ENCODE data around the gene EEF1AKMT4. TPM values are rescaled to one million over a fixed set of nuclear protein-coding genes. Genes with fewer than 3 reads are reported as not detected.

Gene EEF1AKMT4
- 15.1 and 15.8 TPM in 2 replicates for total RNA-seq (2014; rRNA removed; shearing (Covaris generic))
- 8.7 and 14.6 TPM in 2 replicates for polyA plus RNA-seq (2014; cell fraction: nucleus; rRNA removed)

- peak; percentile 95 for DNase-seq (ENCODE audit: extremely low read depth, low read depth)
Observed at GRCh38 chr3:184249412-184250166, at the start of gene EEF1AKMT4. TSS of gene EEF1AKMT4 (plus strand) at chr3:184249672. CDS start at chr3:184249695, 23 bp downstream.

- DNase-seq (ENCODE audit: extremely low read depth, low read depth), result no peak
Observed at GRCh38 chr3:184200825-184201224, 48.6 kb upstream of the EEF1AKMT4 start.

- DNase-seq (ENCODE audit: extremely low read depth, low read depth), result no peak
Observed at GRCh38 chr3:184203526-184203925, 45.9 kb upstream of the EEF1AKMT4 start.

- DNase-seq (ENCODE audit: extremely low read depth, low read depth), result no peak
Observed at GRCh38 chr3:184209146-184209923, 40.1 kb upstream of the EEF1AKMT4 start.

- DNase-seq (ENCODE audit: extremely low read depth, low read depth), result no peak
Observed at GRCh38 chr3:184211297-184211696, 38.2 kb upstream of the EEF1AKMT4 start.

- DNase-seq (ENCODE audit: extremely low read depth, low read depth), result no peak
Observed at GRCh38 chr3:184211718-184212117, 37.8 kb upstream of the EEF1AKMT4 start.

- DNase-seq (ENCODE audit: extremely low read depth, low read depth), result no peak
Observed at GRCh38 chr3:184218814-184219213, 30.7 kb upstream of the EEF1AKMT4 start.

GRCh38 chr3:184222521-184222920 lies 27.0 kb upstream of the EEF1AKMT4 start:
- no peak for DNase-seq (ENCODE audit: extremely low read depth, low read depth)

- no peak for DNase-seq (ENCODE audit: extremely low read depth, low read depth)
Observed at GRCh38 chr3:184223946-184224345, 25.5 kb upstream of the EEF1AKMT4 start.

GRCh38 chr3:184227481-184227935 lies 22.0 kb upstream of the EEF1AKMT4 start:
- no peak for DNase-seq (ENCODE audit: extremely low read depth, low read depth)

GRCh38 chr3:184228376-184229137 lies 20.9 kb upstream of the EEF1AKMT4 start:
- DNase-seq (ENCODE audit: extremely low read depth, low read depth), result no peak

GRCh38 chr3:184229394-184230080 lies 19.9 kb upstream of the EEF1AKMT4 start, which contains the start of gene VWA5B2:
TSS of gene VWA5B2 (plus strand) at chr3:184229585. CDS start at chr3:184230529, 944 bp downstream.
- no peak for DNase-seq (ENCODE audit: extremely low read depth, low read depth)

GRCh38 chr3:184230081-184230602 lies 19.3 kb upstream of the EEF1AKMT4 start:
- no peak for DNase-seq (ENCODE audit: extremely low read depth, low read depth)

- DNase-seq (ENCODE audit: extremely low read depth, low read depth), result no peak
Observed at GRCh38 chr3:184230603-184231528, 18.6 kb upstream of the EEF1AKMT4 start.

GRCh38 chr3:184231671-184232070 lies 17.8 kb upstream of the EEF1AKMT4 start:
- no peak for DNase-seq (ENCODE audit: extremely low read depth, low read depth)

- no peak for DNase-seq (ENCODE audit: extremely low read depth, low read depth)
Observed at GRCh38 chr3:184233127-184233843, 16.2 kb upstream of the EEF1AKMT4 start.

GRCh38 chr3:184234224-184234623 lies 15.2 kb upstream of the EEF1AKMT4 start:
- DNase-seq (ENCODE audit: extremely low read depth, low read depth), result no peak

Measured in NCI-H460 (cell line).